Spinal cord (tissue), 10 donors: ENCODE results near the gene CROCC2. TPM values are rescaled to one million over a fixed set of nuclear protein-coding genes. Genes with fewer than 3 reads are reported as not detected.

Experiments used
- DNase-seq, 6 donors: peaks; one replicate each; pipeline versions ENCODE4 v3.0.0 to v3.0.0-alpha.2; 2013 to 2015; ENCODE audit warnings: low spot score in 6 of 6, low read depth in 4 of 6
- H3K27ac ChIP-seq: one replicate; pipeline ENCODE4 v1.5.1; 2013; ENCODE audit warnings: low read depth, low read length, control low read depth
- H3K27me3 ChIP-seq: one replicate; pipeline ENCODE4 v1.6.1; 2013; ENCODE audit warnings: low read length; ENCODE audit not compliant: control insufficient read depth, insufficient read depth
- H3K36me3 ChIP-seq: one replicate; pipeline ENCODE4 v1.6.1; 2013; ENCODE audit warnings: low read length; ENCODE audit not compliant: control insufficient read depth, insufficient read depth
- H3K4me1 ChIP-seq: one replicate; pipeline ENCODE4 v1.6.1; 2013; ENCODE audit warnings: low read length; ENCODE audit not compliant: control insufficient read depth, insufficient read depth
- H3K4me3 ChIP-seq: one replicate; pipeline ENCODE4 v1.5.1; 2013; ENCODE audit warnings: low read depth, low read length, control low read depth
- H3K9me3 ChIP-seq: one replicate; pipeline ENCODE4 v1.6.1; 2013; ENCODE audit warnings: low read length; ENCODE audit not compliant: control insufficient read depth, insufficient read depth
- WGBS: methylation state at CpG from one replicate; pipeline ENCODE4 v1.1.5; 2013; ENCODE audit warnings: missing lambda C conversion rate; ENCODE audit not compliant: insufficient coverage; 5-methylcytosine and 5-hydroxymethylcytosine counted together
- long read RNA-seq, 4 donors: transcript quantifications; one replicate each; lab custom pipeline, GENCODE V29; 2026
- polyA plus RNA-seq, 2 donors: library from polyadenylated mRNA; unstranded; fragments of 120-200 nt; gene quantifications; one replicate each; pipeline ENCODE4 v1.2.1, GENCODE V29; 2013; ENCODE audit not compliant: insufficient read length in 2 of 2
- total RNA-seq, 2 donors: library from RNA; depleted of rRNA in 1 of 2; stranded (reverse); fragments of 120-200 nt in 1 of 2; fragments of >200 nt in 1 of 2; gene quantifications; one replicate each; pipeline versions ENCODE4 v1.2.3 to v1.2.4, GENCODE V29; 2013 to 2014
- donor health status: healthy.

CROCC2 gene
- total RNA-seq (1 to 10 TPM in 1 of 2 donors, under 1 TPM in 1; 0.30 to 4.4 TPM), polyA plus RNA-seq (1 to 10 TPM; 3.0 to 3.1 TPM)
- long read RNA-seq, donor 1 = 0 reads
- long read RNA-seq, donor 2 = 0 reads
- long read RNA-seq, donor 3 = 0 reads
- long read RNA-seq, donor 4 = 0 reads

GRCh38 chr2:240906141-240906910 lies at the start of gene CROCC2:
Gene CROCC2, plus strand, starts transcription at chr2:240906336. Its CDS starts 178 bp downstream, at chr2:240906514.
- peak in 3 of 6 donors; percentile 28 to 74 (median 65) for DNase-seq
- Histone ChIP-seq H3K27ac (no peak within 1 kb of the TSS), H3K4me1 (peaks cover 27% of the 10 kb centered on the region), H3K9me3 (no peaks in the 10 kb centered on the region), H3K4me3 (no peak within 1 kb of the TSS), H3K36me3 (no peaks in the 10 kb centered on the region), H3K27me3 (no peaks in the 10 kb centered on the region)
- 51% methylated on average over 23 of the region's 23 CpGs for WGBS

- 82% methylated on average over 17 of the region's 21 CpGs for WGBS
- H3K4me1 ChIP-seq = no peaks in the 10 kb centered on the region
- H3K27ac ChIP-seq = no peak overlapping the region
- no peak for DNase-seq
- H3K9me3 ChIP-seq = no peaks in the 10 kb centered on the region
- no peaks in the 10 kb centered on the region for H3K27me3 ChIP-seq
- H3K4me3 ChIP-seq = no peak overlapping the region
- H3K36me3 ChIP-seq = no peaks in the 10 kb centered on the region
Measured at GRCh38 chr2:240857039-240858008, 48.8 kb upstream of the CROCC2 start.

GRCh38 chr2:240858321-240858720 lies 47.8 kb upstream of the CROCC2 start:
- Histone ChIP-seq H3K4me1 (no peaks in the 10 kb centered on the region), H3K36me3 (no peaks in the 10 kb centered on the region), H3K4me3 (no peak overlapping the region), H3K9me3 (no peaks in the 10 kb centered on the region), H3K27me3 (no peaks in the 10 kb centered on the region), H3K27ac (no peak overlapping the region)
- WGBS = 89% methylated on average over 12 of the region's 13 CpGs
- DNase-seq = no peak

- 92% methylated on average over 10 of the region's 10 CpGs for WGBS
- DNase-seq = no peak
- Histone ChIP-seq H3K27me3 (no peaks in the 10 kb centered on the region), H3K9me3 (no peaks in the 10 kb centered on the region), H3K36me3 (no peaks in the 10 kb centered on the region), H3K27ac (no peak overlapping the region), H3K4me1 (no peaks in the 10 kb centered on the region), H3K4me3 (no peak overlapping the region)
Measured at GRCh38 chr2:240858871-240859270, 47.3 kb upstream of the CROCC2 start.

- Histone ChIP-seq H3K36me3 (no peaks in the 10 kb centered on the region), H3K9me3 (no peaks in the 10 kb centered on the region), H3K27me3 (no peaks in the 10 kb centered on the region), H3K4me1 (no peaks in the 10 kb centered on the region), H3K4me3 (no peak overlapping the region), H3K27ac (no peak overlapping the region)
- DNase-seq = no peak
- WGBS = no CpG with 5 or more reads among the region's 2 CpGs
Measured at GRCh38 chr2:240861547-240861946, 44.6 kb upstream of the CROCC2 start.

- 62% methylated on average over 2 of the region's 3 CpGs for WGBS
- no peak for DNase-seq
- no peaks in the 10 kb centered on the region for H3K9me3 ChIP-seq
Measured at GRCh38 chr2:240864475-240864874, 41.7 kb upstream of the CROCC2 start.

GRCh38 chr2:240865391-240865790 lies 40.7 kb upstream of the CROCC2 start:
- no peak overlapping the region for H3K4me3 ChIP-seq
- WGBS = 87% methylated on average over 3 of the region's 5 CpGs
- no peaks in the 10 kb centered on the region for H3K27me3 ChIP-seq
- no peak for DNase-seq
- H3K27ac ChIP-seq = no peak overlapping the region
- no peaks in the 10 kb centered on the region for H3K36me3 ChIP-seq
- H3K4me1 ChIP-seq = no peaks in the 10 kb centered on the region
- H3K9me3 ChIP-seq = no peaks in the 10 kb centered on the region

More at GRCh38 chr2:240864475-240864874, 41.7 kb upstream of the CROCC2 start:
- Histone ChIP-seq H3K4me1 (no peaks in the 10 kb centered on the region), H3K4me3 (no peak overlapping the region), H3K27ac (no peak overlapping the region), H3K27me3 (no peaks in the 10 kb centered on the region), H3K36me3 (no peaks in the 10 kb centered on the region)

- no peaks in the 10 kb centered on the region for H3K4me1 ChIP-seq
- 67% methylated on average over 18 of the region's 21 CpGs for WGBS
- H3K4me3 ChIP-seq = no peak within 1 kb of the TSS
- H3K27me3 ChIP-seq = no peaks in the 10 kb centered on the region
- no peak for DNase-seq
- H3K9me3 ChIP-seq = no peaks in the 10 kb centered on the region
- H3K36me3 ChIP-seq = no peaks in the 10 kb centered on the region
- H3K27ac ChIP-seq = no peak within 1 kb of the TSS
Measured at GRCh38 chr2:240868286-240869108, 37.6 kb upstream of the CROCC2 start, which contains the start of gene AGXT. Gene AGXT, plus strand, starts transcription at chr2:240868824. Its CDS starts 42 bp downstream, at chr2:240868866.
